ENCODE results near the gene ERC2. TPM values are rescaled to one million over a fixed set of nuclear protein-coding genes. Genes with fewer than 3 reads are reported as not detected.

Gene ERC2
- total RNA-seq, 1 donor from 2014 or later: 0.15 TPM

- intact Hi-C loops (cut with micrococcal nuclease): no loop called here
Measured at GRCh38 chr3:55765906-55766701, 702.2 kb downstream of the ERC2 start.

GRCh38 chr3:55765398-55765797 lies 702.9 kb downstream of the ERC2 start:
- intact Hi-C loops (cut with micrococcal nuclease): no loop called here

GRCh38 chr3:55756976-55757375 lies 711.3 kb downstream of the ERC2 start:
- intact Hi-C loops (cut with micrococcal nuclease): no loop called here

GRCh38 chr3:55755516-55756205 lies 712.6 kb downstream of the ERC2 start:
- intact Hi-C loops (cut with micrococcal nuclease): no loop called here

- intact Hi-C loops (cut with micrococcal nuclease): no loop called here
Measured at GRCh38 chr3:55752911-55753310, 715.4 kb downstream of the ERC2 start.

- intact Hi-C loops (cut with micrococcal nuclease): no loop called here
Measured at GRCh38 chr3:55751730-55752129, 716.5 kb downstream of the ERC2 start.

GRCh38 chr3:55750525-55750924 lies 717.7 kb downstream of the ERC2 start:
- intact Hi-C loops (cut with micrococcal nuclease): no loop called here

GRCh38 chr3:55749036-55749435 lies 719.2 kb downstream of the ERC2 start:
- intact Hi-C loops (cut with micrococcal nuclease): no loop called here

- intact Hi-C loops (cut with micrococcal nuclease): loop anchor here (2.0 kb wide), 1 partner anchor 260 kb away; the partner anchor contains the start of gene WNT5A
Measured at GRCh38 chr3:55746808-55747413, 721.4 kb downstream of the ERC2 start.

GRCh38 chr3:55742832-55743136 lies 725.5 kb downstream of the ERC2 start:
- intact Hi-C loops (cut with micrococcal nuclease): no loop called here

GRCh38 chr3:55742022-55742831 lies 726.0 kb downstream of the ERC2 start:
- intact Hi-C loops (cut with micrococcal nuclease): no loop called here

GRCh38 chr3:55737186-55737585 lies 731.1 kb downstream of the ERC2 start:
- intact Hi-C loops (cut with micrococcal nuclease): no loop called here

- intact Hi-C loops (cut with micrococcal nuclease): no loop called here
Measured at GRCh38 chr3:55735976-55736375, 732.3 kb downstream of the ERC2 start.

GRCh38 chr3:55731741-55732140 lies 736.5 kb downstream of the ERC2 start:
- intact Hi-C loops (cut with micrococcal nuclease): no loop called here

- intact Hi-C loops (cut with micrococcal nuclease): no loop called here
Measured at GRCh38 chr3:55729546-55729945, 738.7 kb downstream of the ERC2 start.

GRCh38 chr3:55728461-55729100 lies 739.7 kb downstream of the ERC2 start:
- intact Hi-C loops (cut with micrococcal nuclease): no loop called here

GRCh38 chr3:55726501-55726775 lies 741.8 kb downstream of the ERC2 start:
- intact Hi-C loops (cut with micrococcal nuclease): no loop called here

GRCh38 chr3:55725681-55726500 lies 742.4 kb downstream of the ERC2 start:
- intact Hi-C loops (cut with micrococcal nuclease): no loop called here

GRCh38 chr3:55724821-55725220 lies 743.4 kb downstream of the ERC2 start:
- intact Hi-C loops (cut with micrococcal nuclease): no loop called here

- intact Hi-C loops (cut with micrococcal nuclease): no loop called here
Measured at GRCh38 chr3:55724407-55724784, 743.9 kb downstream of the ERC2 start.
